Stimulated activated CD8-positive, alpha-beta memory T cell treated with anti-CD3 and anti-CD28 coated beads, Interleukin-7, amount 100 ng/mL, for 1 hour (primary cell): ENCODE results near the gene PARD3B.

ENCODE experiments used
- DNase-seq, 2 donors: peaks; one replicate each; pipeline ENCODE4 v3.0.0-alpha.2; 2020; ENCODE audit warnings: low read depth in 2 of 2

The PARD3B gene

GRCh38 chr2:204586444-204587180, 41.3 kb downstream of the PARD3B start:
- no peak for DNase-seq

GRCh38 chr2:204590063-204590462, 44.8 kb downstream of the PARD3B start:
- no peak for DNase-seq

- DNase-seq: no peak
These were observed 46.0 kb downstream of the PARD3B start for GRCh38 chr2:204591225-204591624.

GRCh38 chr2:204604061-204604460, 58.8 kb downstream of the PARD3B start:
- no peak for DNase-seq

- no peak for DNase-seq
These were observed 63.1 kb downstream of the PARD3B start for GRCh38 chr2:204608237-204608939.

GRCh38 chr2:204611017-204611631, 65.8 kb downstream of the PARD3B start:
- no peak for DNase-seq

- no peak for DNase-seq
These were observed 66.5 kb downstream of the PARD3B start for GRCh38 chr2:204611764-204612163.

GRCh38 chr2:204613635-204614034, 68.4 kb downstream of the PARD3B start:
- DNase-seq: no peak

- no peak for DNase-seq
These were observed 70.2 kb downstream of the PARD3B start for GRCh38 chr2:204615456-204615855.

- DNase-seq: no peak
These were observed 79.9 kb downstream of the PARD3B start for GRCh38 chr2:204625135-204625534.

GRCh38 chr2:204628926-204629712, 83.8 kb downstream of the PARD3B start:
- DNase-seq: no peak

- no peak for DNase-seq
These were observed 87.1 kb downstream of the PARD3B start for GRCh38 chr2:204632410-204632809.

- DNase-seq: no peak
These were observed 89.3 kb downstream of the PARD3B start for GRCh38 chr2:204634564-204634963.

GRCh38 chr2:204635478-204635877, 90.2 kb downstream of the PARD3B start:
- no peak for DNase-seq

GRCh38 chr2:204638471-204639194, 93.4 kb downstream of the PARD3B start:
- DNase-seq: no peak

GRCh38 chr2:204643326-204643725, 98.1 kb downstream of the PARD3B start:
- no peak for DNase-seq

GRCh38 chr2:204645018-204645773, 99.9 kb downstream of the PARD3B start:
- no peak for DNase-seq

- DNase-seq: no peak
These were observed 102.4 kb downstream of the PARD3B start for GRCh38 chr2:204647626-204648025.

- DNase-seq: no peak
These were observed 105.3 kb downstream of the PARD3B start for GRCh38 chr2:204650611-204651010.

GRCh38 chr2:204652063-204652462, 106.8 kb downstream of the PARD3B start:
- DNase-seq: no peak

- DNase-seq: no peak
These were observed 109.4 kb downstream of the PARD3B start for GRCh38 chr2:204654669-204655068.
